ENCODE results near the gene EED.

- TF ChIP-seq USF1 (IDR thresholded peaks at IDR 0.05) (no peak), EP300 (IDR thresholded peaks at IDR 0.05; ENCODE audit: borderline replicate concordance) (no peak), RAD21 (IDR thresholded peaks at IDR 0.05; ENCODE audit: low read depth) (peak; percentile 19; the same call in 1 of the 2 replicates), CREB1 (IDR thresholded peaks at IDR 0.05; ENCODE audit: low read depth) (no peak), EGR1 (IDR thresholded peaks at IDR 0.05) (no peak), TCF12 (IDR thresholded peaks at IDR 0.05; ENCODE audit: low read depth) (no peak)
- TF ChIP-seq, protein P1, sequence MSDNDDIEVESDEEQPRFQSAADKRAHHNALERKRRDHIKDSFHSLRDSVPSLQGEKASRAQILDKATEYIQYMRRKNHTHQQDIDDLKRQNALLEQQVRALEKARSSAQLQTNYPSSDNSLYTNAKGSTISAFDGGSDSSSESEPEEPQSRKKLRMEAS (IDR thresholded peaks at IDR 0.05), result no peak
- TF ChIP-seq, protein P2, sequence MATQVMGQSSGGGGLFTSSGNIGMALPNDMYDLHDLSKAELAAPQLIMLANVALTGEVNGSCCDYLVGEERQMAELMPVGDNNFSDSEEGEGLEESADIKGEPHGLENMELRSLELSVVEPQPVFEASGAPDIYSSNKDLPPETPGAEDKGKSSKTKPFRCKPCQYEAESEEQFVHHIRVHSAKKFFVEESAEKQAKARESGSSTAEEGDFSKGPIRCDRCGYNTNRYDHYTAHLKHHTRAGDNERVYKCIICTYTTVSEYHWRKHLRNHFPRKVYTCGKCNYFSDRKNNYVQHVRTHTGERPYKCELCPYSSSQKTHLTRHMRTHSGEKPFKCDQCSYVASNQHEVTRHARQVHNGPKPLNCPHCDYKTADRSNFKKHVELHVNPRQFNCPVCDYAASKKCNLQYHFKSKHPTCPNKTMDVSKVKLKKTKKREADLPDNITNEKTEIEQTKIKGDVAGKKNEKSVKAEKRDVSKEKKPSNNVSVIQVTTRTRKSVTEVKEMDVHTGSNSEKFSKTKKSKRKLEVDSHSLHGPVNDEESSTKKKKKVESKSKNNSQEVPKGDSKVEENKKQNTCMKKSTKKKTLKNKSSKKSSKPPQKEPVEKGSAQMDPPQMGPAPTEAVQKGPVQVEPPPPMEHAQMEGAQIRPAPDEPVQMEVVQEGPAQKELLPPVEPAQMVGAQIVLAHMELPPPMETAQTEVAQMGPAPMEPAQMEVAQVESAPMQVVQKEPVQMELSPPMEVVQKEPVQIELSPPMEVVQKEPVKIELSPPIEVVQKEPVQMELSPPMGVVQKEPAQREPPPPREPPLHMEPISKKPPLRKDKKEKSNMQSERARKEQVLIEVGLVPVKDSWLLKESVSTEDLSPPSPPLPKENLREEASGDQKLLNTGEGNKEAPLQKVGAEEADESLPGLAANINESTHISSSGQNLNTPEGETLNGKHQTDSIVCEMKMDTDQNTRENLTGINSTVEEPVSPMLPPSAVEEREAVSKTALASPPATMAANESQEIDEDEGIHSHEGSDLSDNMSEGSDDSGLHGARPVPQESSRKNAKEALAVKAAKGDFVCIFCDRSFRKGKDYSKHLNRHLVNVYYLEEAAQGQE (IDR thresholded peaks at IDR 0.05; ENCODE audit: low read depth), result no peak
Measured at GRCh38 chr11:86230179-86230804, 14.3 kb upstream of the EED start.
